NCI-H82 treated with DMSO at 0.1 percent for 48 hours (cell line): ENCODE measurements around the gene UNC93B1.

Experiments
- DNase-seq: peaks from one replicate; lab custom pipeline; 2025; ENCODE audit not compliant: unreplicated experiment; lab: John Stamatoyannopoulos, UW

The UNC93B1 gene

DNA sequence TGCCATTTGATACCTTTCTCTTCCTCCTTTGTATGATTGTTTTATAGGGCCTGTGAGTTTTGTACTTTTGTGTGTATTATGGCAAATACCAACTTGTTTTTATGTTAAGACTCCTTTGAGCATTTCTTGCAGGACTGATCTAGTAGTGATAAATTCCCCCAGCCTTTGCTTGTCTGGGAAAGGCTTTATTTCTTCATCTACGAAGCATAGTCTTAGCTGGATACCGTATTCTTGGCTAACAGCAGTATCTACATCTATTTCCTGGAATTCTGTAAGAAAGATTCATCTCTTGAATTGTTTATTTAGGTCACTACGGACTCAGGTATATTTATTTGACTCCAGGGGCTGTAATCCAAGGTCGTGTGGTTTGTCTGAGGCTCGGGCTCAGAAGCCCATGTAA lies 20.6 kb upstream of the UNC93B1 start:
- DNase-seq: no peak

DNA sequence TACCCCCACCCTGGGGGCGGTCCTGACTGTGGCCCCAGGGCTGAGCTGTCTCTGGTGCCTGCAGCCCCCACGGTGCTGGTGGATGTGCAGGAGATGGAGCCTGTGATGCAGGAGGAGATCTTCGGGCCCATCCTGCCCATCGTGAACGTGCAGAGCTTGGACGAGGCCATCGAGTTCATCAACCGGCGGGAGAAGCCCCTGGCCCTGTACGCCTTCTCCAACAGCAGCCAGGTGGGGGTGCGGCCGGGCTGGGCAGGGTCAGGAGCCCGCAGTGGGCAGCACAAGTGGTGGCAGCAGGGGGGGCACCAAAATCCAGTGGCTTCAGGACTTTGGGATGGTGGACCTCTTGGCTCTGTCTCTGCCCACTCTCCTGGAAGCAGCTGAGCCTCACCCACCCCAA lies 18.6 kb upstream of the UNC93B1 start:
- DNase-seq: no peak

DNA sequence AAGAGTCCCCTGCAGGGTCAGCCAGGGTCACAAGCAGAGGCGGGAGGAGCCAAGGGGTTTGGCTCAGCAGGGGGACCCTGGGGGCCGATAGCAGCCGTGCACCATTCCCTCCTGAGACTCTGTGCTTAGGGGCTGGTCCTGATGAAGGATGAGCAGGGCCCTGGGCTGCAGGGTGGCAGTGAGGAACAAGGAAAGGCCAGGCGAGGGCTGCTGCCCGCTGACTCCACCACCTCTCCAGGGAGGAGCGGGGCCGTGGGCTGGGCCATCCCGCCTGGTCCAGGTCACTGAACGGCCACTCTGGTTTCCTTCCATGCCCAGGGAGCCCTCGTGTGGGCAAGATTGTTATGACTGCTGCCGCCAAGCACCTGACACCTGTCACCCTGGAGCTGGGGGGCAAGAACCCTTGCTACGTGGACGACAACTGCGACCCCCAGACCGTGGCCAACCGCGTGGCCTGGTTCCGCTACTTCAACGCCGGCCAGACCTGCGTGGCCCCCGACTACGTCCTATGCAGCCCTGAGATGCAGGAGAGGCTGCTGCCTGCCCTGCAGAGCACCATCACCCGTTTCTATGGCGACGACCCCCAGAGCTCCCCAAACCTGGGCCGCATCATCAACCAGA lies 17.4 kb upstream of the UNC93B1 start:
- no peak for DNase-seq

DNA sequence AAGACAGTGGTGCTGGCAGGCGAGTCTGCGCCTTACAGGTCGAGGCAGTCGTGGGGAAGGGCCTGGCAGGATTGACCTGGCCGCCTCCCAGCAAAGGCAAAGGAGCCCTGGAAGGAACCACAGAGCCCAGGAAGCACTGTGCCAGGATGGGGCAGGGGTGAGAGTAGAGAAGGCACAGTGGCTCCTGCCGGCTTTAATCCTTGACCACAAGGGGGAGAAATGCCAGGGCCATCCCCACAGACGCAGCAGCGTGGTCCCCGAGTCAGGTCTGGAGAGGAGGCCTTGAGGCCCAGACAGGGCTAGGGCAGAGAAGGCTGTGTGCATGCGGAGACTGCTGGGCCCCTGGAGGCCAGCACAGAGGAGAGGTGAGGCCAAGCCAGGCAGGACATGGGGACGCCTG lies 16.7 kb upstream of the UNC93B1 start:
- DNase-seq: no peak

DNA sequence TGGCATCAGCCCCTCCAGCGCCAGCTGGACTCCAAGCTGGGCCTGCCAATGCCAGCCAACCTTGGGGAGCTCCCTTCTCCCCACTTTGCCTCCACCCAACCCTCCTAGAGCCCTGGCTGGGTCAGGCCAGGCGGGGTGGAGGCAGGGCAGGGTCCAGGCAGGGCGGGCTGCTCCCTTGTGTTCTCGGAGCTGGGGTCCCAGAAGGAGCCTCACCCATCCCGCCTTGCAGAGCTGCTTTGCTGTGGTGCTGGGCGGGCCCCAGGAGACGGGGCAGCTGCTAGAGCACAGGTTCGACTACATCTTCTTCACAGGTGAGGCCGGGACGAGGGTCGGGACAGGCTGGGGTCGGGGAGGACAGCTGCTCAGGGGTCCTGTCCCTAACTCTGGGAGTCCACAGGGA lies 15.6 kb upstream of the UNC93B1 start:
- no peak for DNase-seq

DNA sequence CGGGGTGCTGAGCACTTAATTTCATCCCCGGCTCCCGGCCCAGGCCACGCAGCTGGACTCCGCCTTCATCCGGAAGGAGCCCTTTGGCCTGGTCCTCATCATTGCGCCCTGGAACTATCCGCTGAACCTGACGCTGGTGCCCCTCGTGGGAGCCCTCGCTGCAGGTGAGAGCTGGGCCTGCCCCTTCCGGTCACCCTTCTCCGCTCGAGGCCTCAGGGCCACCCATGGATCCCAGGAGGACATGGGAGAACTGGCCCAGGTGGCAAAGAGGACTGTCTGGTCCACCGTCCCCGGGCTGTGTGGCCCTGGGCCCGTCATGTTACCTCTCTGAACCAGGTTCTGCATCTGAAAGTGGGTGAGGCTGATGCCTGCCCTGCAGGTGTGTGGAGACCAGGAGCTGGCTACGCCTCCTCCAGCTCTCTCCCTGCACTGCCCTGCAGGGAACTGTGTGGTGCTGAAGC lies 14.9 kb upstream of the UNC93B1 start:
- no peak for DNase-seq

DNA sequence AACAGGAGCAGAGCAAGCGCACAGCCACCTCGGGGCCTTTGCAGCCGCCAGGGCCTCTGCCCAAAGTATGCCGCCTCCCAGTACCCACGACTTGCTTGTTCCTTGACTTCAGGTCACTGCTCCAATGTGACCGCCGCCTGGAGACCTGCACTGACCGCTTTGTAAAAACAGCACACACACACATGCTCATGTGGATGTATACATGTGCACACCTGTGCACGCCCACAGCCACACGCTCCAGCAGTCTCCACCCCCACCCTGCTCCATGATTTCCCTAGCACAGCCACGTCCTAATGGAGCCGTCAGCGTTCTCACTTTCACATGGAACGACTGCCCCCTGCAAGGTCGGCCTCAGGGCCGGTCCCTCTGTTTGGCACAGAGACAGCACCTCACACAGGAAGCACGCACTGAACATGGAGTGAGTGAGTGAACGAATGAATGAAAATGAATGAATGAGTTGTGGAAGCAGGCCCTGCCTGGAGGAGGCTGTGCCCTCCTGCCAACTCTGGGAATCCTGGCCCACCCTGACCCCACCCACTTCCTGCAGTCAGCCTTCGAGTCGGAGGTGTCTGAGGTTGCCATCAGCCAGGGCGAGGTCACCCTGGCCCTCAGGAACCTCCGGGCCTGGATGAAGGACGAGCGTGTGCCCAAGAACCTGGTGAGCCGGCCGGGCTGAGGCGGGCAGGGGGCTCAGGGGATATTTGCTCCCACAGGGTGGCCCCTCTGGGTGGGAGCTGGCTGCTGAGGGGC lies 14.3 kb upstream of the UNC93B1 start:
- no peak for DNase-seq

DNA sequence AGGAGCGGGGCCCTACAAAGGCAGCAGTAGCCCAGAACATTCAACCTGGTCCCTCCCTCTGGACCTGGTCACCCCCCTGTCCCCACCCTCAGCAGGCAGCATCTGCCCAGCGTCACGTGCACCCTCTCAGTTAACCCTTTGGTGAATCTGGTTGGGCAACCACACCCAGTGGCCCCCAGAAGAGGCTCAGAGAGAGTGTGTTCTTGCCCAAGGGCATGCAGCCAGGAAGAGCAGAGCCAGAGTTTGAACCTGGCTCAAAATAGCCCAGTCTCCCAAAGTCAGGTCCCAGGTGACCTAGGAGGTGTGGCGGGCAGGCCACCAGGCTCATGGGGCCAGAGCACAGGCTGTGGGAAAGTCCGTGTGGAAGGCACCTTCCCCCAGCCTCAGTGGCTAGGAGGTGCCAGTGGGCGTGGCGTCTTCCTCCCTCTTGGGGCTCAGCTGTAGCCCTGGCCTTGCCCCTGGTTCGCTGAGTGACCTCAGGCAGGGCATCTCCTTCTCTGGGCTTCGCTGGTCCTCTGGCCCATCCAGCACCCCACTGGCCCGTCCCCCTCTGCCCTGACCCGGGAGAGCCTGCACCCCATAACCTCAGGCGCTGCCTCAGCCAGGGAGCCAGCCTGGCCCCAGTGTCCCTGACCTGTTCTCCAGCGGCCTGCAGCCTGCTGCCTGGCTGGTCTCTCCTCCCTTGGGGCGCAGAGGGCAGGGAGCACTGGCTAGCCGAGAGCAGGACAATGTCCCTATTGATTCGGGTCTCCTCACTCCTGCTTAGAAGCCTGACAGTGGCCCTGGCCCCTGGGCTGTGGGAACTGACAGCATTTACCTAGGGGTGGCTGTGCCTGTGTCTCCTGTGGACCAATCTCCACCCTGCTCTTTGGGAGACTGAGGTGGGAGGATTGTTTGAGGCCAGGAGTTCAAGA lies 13.3 kb upstream of the UNC93B1 start:
- DNase-seq: no peak

DNA sequence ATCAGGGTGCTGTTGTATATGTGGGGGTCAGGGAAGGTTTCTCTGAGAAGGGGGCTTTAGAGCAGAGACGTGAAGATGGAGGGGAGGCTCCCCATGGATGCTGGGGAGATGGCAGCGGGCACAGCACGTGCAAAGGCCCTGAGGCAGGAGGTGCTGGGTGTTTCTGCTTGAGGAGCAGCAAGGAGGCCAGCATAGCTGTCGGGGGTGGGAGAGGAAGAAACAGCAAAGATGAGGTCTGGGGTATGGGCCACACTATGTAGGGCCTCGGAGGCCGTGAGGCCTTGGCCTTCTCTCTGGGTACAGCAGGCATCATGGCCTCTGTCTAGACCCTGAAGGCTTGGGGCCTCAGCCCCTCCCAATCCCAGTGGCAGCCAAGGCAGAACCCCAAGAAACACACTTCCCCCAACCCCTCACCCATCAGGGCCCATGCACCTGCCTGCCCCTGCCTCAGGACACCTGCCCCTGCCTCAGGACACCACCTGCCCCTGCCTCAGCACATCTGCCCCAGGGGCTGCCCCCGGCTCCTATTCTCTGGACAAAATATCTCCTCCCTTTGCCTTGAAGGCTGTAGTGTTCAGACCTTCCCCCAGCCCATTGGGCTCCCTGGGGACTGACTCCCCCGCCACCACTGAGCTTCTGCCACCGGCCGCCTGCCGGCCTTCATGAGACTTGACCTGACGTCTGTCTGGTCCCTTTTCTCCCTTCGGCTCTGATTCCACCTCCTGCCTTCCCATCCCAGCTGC lies 12.4 kb upstream of the UNC93B1 start:
- DNase-seq: no peak

DNA sequence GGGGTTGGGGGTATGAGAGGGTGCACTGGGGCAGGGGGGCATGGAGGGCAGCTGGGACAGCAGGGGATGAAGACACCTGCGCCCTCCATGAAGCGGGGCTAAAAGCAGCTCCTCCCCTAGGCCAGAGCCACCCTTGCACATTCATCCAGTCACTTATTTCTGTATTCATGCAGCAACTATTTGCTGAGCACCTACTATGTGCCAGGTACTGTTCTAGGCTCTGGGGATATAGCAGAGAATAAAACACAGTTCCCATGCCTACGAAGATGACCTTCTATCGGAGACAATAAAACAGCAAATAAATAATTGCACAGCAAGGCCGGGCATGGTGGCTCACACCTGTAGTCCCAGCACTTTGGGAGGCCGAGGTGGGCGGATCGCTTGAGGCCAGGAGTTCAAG lies 11.6 kb upstream of the UNC93B1 start:
- no peak for DNase-seq

DNA sequence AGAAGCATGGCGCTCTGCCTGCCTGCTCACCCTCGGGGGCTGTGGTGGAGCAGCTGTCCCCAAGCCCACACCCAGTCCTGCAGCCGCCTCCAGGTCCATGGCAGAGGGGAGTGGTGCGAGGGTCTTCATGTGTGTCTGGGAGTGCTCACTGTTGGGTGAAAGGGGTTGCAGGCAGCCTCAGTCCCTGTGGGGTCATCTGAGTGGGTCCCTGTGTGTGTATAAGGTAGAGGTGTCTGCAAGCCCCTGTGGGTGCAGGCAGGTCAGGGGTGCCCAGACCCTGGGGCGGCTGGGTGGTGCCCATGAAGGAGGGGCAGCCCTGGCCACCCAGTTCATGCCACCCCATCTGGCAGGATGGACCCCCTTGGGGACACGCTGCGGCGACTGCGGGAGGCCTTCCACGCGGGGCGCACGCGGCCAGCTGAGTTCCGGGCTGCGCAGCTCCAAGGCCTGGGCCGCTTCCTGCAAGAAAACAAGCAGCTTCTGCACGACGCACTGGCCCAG lies 11.1 kb upstream of the UNC93B1 start:
- no peak for DNase-seq

DNA sequence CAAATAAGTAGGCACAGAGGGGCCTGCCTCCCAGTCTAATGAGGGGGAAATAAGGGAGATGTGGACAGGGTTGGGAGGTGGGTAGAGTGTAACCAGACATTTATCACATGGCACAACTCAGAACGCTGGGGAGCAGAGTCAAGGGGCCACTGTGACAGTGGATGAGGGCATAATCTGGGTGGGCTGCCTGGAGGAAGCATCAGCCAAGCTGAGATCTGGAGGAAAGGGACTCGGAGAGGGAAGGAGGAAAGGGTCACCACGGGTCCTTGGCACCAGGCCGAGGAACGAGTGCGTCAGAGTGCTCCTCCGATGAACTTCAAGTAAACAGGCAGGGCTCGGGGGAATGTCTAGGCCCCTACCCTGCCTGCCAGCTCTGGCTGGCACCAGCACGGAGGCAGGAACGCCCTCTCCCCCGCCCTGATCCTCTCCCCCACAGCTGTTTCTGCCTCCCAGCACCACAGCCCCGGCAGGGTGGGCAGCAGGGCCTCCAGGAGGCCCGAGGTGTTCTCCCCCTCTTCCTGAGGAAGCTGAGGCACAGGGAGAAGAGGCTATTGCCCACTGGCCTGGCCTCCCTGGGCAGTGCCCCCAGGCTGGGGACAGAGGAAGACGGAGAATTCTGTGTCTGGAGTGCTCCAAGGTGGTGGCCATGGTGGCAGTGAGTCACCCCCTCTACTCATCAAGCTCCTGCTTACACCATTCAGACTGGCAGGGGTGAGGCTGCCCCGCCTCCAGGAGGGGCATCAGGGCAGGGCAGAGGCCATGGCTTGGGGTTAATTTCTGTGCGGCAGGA lies 10.5 kb upstream of the UNC93B1 start:
- no peak for DNase-seq

DNA sequence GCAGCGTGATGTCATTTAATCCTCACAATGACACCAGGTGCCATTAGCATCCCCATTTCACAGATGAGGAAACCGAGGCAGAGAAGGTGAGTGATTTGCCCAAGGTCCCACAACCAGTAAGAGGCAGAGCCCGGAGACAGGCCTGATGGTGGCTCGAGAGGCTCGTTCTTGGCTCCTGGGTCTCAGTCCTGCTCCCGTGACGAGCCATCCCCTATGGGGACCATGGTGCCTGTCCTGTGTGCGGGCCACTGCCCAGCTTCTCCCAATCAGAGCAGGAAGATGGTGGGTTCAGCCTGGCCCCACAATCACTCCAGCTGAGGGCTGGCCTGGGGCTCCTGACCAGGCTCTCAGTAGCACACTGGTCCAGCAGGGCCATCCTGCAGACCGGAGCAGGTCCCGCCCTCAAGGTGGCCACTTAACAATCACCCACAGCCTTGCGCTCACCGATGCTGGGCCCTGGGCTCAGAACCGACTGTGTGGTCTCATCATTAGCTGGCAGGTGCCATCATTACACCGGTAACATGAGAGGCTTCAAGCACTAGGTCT lies 9.8 kb upstream of the UNC93B1 start:
- no peak for DNase-seq

DNA sequence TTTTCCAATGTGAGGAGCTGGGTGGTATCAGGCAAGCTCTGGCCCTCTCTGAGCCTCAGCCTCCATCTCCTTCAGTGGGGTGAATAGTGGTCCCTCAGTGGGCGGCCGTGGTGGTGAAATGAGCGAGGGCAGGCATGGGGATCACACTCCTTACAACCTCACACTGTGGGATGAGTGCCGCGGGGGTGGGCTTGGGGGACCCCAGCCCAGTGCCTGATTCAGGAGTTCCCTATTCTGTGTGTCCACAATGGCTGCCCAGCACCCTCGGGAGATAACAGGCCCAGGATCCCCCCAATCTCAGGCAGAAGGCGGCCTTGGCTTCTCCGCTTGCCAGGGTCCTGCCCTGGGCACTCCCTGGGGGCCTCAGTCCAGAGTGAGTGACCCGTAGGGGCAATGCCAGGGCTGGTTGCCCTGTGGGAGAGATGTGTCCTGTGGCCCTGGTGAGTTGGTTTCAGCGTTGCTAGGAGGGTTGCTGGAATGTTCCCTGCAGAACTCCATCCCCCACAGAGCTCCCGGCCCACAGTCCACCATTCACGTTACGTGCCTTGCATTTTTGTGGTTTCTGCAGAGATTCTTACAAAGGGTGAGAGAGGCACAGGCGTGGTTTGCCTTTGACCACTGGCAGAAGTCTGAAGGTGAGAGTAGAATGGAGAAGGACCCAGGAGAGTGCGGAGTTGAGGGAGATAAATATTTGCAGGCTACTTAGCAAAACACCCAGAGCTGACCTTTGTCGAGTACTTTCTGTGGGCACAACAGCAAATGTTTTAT lies 9.1 kb upstream of the UNC93B1 start:
- no peak for DNase-seq

DNA sequence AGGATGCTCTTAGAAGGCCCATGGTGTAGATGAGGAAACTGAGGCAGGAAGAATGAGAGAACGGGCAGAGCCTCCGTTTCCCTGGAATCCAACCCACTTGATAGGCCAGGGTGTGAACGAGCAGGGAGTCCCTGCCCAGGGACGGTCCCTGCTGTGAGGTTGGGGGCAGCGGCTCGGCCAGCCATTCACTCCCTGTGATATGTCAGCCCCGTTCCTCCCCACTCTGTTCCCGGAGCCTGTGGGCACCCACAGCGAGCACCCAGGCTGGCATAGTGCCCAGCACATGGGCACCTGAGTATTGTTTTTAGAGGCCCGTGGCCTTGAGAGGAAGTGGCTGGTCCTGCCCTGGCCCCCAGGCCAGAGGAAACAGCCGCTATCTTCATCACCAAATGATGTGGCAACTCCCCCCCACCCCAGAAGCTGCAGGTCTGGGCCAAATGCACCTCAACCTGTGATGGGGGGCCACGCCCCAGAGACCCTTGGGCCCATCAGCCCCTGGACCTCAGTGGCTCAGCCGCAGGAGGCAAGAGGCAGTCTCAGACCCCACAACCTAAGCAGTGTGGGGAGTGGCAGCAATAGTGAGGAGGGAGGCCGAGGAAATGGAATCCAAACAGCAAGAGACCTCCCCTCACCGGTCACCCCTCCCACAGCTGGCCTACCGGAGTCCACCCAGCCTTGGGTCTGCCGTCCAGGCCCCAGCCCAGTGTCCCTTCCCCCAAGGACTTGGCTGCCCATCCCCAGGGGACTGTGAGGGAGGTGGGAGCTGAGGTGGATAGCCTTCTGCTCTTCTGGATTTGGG lies 8.3 kb upstream of the UNC93B1 start:
- no peak for DNase-seq

DNA sequence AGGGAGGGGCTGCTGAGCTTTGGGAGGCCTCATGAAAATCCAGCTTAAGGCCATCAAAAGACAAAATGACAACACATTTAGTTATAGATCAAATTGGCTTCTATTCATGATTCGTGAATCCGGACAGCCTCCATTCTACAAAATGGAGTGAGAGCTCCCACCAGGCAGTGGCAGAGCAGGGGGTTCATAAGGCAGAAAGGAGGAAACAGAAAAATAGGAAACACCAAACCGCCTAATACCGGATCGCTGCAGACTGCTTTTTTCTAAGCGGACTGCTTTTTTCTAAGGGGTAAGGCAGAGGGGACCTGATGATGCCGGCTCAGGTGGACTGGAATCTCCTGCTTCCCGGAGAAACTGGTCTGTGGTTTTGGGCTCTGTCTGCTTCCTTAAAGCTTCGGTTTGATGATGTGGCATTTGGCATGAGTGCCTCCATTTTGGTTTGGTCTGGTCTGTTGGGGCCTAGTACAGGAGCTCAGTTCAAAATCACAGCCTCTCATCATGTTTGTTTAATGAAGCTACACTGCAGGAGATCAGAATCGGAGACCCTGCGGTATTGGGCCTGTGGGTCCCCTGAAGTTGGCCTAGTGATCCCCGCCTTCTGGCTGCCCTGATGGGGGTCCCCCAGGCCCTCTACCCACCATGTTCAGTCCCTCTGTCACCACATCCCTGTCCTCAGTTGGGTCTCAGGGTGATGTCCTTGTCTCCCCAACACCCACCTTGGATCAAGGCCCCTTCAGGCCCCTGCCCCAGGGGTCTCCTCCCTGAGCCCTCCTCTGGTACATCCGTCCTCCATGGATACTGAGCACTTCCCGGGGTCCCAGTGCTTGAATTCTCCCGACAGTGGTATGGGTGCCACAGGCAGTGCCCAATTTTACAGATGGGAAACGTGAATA lies 7.4 kb upstream of the UNC93B1 start:
- DNase-seq: no peak
